Glomerular visceral epithelial cell (primary cell): ENCODE measurements around the gene SV2C.

ENCODE experiments used
- DNase-seq: peaks from one replicate; pipeline ENCODE4 v3.0.0-alpha.2; 2016; ENCODE audit errors: extremely low spot score

The SV2C gene

GRCh38 chr5:76251656-76252055 lies 168.5 kb downstream of the SV2C start:
- DNase-seq: no peak

GRCh38 chr5:76252437-76252836 lies 169.3 kb downstream of the SV2C start:
- DNase-seq: no peak

DNA sequence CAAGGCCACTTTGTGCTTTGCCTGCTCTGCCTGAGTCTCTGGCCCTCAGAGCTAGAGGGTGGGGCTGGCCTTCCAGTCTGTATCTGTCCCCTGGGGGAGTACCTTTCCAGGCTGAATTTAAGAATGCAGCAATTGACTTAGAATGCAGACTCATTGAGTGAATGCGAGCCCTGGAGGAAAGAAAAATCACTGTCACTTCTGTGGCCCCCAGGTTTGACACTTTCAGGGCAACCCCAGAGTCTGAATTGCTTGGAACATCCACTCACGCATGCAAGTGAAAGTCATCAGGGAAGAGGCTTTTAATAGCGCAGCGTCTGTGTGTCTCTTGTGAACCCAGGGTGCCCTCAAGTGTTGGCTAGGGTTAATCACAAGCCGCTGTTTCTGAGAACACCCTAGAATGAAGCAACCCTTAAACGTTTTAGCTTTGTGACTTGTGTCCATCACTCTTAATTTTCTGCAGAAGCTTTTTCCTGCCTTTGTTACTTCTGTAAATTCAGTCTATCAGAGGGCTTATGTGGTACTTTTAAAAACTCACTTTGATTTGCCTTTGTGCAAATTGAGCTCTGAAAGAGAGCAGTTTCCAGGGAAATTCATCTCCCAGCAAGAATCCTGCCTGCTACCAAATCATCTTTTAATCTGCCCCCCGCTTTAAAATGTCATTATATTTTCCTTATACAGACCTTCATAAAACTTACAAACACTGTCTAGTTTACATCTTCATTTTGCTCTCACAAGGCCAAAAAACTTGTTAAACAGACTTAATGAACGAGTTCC lies 173.1 kb downstream of the SV2C start:
- peak; percentile 61 for DNase-seq

- DNase-seq: no peak
Measured at GRCh38 chr5:76257225-76257833, 174.1 kb downstream of the SV2C start.

DNA sequence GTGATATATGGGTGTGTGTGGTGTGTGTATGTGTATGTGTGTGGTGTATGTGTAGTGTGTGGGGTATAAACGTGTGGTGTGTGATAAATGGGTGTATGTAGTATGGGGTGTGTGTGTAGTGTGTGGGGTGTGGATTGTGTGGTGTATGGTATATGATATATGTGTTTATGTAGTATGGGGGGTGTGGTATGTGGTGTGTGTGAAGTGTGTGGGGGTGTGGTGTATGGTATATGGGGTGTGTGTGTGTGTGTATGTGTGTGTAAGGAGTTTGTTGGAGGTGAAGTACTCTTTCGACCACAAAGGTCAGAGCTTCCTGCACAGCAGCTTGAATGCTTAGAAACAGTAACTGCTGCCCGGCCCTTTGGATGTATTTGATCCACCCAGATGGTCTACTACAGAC lies 174.7 kb downstream of the SV2C start:
- DNase-seq: no peak

DNA sequence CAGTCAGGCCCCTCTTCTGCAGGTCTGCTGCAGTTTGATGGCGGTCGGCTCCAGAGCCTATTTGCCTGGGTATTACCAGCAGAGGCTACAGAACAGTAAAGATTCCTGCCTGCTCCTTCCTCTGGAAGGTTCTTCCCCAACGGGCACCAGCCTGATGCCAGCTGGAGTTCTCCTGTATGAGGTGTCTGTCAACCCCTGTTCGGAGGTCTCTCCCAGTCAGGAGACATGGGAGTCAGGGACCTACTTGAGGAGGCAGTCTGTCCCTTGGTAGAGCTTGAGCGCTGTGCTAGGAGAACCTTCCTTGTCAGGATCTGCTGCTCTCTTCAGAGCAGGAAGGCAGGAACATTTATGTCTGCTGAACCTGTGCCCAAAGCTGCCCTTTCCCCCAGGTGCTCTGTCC lies 181.5 kb downstream of the SV2C start:
- no peak for DNase-seq

GRCh38 chr5:76269259-76269931 lies 186.2 kb downstream of the SV2C start:
- DNase-seq: no peak

- peak; percentile 5 for DNase-seq
Measured at GRCh38 chr5:76269932-76270610, 186.9 kb downstream of the SV2C start.

DNA sequence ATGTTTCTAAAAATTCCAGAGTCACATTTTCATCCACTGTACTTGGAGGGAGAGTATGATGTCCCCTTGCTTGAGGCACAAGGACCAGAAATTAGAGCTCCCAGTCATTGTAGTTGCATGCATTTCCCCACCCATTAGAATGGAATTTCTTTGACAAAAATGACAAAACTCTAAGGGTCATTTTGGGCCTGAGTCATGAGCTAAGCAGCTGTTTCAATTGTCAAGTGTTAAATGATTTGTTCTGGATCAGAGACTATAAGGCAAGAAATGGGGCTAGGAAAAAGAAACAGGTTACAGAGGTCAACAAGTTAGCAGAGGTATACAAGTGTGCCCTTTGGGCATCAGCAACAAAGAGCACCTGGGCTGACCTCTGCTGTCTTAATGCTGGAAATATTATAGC lies 188.7 kb downstream of the SV2C start:
- no peak for DNase-seq

- DNase-seq: no peak
Measured at GRCh38 chr5:76273206-76273885, 190.2 kb downstream of the SV2C start.

- DNase-seq: no peak
Measured at GRCh38 chr5:76274571-76274970, 191.4 kb downstream of the SV2C start.

DNA sequence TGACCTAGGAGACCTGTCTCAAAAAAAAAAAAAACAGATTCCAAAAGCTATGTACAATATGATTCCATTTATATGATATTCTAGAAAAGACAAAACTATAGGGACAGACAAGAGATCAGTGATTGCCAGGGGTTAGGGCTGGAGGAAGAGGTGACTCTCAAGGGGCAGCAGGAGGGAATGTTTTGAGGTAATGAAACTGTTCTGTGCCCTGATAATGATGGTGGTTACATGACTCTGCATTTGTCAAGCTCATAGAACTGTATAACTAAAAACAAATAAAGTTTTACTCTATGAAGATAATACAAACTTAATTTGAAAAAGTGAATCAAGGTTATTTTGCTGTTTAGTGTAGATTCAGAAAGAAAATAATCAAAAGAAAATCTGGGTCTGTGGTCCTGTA lies 194.6 kb downstream of the SV2C start:
- DNase-seq: no peak

DNA sequence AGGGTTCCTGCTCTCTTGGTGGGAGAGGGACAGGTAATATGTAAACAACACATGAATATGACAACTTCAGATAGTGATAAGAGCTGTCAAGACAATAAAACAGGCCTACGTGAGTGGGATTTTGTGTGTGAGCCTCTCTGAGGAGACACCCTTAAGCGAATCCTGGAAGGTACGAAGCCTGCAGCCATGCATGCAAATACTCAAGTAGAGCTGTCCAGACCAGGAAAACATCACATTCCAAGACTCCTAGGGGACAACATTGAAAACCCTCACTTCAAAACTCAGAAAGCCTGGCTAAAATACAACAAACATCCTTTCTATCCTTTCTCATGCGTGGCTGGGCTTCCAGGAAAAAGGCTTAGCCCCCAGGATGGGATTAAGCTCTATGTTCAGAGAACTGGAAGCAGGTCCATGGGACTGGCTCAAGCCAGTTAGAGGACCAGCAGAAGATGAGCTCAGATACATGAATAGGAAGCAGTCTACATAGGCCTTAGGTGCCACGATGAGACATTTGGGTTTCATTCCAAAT lies 195.1 kb downstream of the SV2C start:
- DNase-seq: no peak

DNA sequence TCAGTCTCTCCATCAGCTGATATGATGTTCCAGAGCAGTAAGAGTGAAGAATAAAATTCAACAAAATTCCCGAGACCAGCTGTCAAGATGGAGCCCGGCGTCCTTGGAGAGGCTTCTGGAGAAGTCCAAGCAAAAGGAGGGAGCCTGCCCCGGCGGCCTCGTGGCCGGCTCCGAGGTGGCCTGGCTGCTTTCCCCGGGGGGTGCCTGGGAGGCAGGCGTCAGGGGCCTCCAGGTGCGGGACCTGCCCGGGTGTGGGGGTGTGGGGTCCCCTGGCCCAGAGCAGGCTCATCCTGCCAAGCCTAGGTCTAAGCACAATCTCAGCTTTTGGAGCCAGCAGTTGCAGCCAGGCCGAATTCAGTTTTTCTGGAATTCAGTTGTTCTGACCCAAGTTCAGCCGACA lies 197.3 kb downstream of the SV2C start:
- no peak for DNase-seq

DNA sequence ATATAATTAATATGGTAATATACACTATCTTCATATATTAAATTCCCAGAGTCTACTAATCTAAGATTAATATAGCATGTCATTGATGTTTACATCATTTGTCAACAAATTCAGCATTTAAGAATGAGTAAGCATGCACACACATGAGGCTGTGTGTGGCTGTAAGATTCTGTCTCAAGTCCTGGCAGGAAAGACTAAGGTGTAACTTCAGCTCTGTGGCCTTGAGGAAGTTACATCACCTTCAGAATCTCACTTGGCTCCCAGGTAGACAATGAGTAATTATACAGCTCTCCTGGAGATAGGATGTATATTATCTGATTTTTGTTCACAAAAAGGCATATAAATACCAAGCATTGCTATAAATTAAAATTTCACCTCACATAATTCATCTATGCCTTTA lies 200.5 kb downstream of the SV2C start:
- no peak for DNase-seq

GRCh38 chr5:76289692-76290091 lies 206.5 kb downstream of the SV2C start:
- DNase-seq: no peak

- DNase-seq: no peak
Measured at GRCh38 chr5:76290321-76290757, 207.2 kb downstream of the SV2C start.

GRCh38 chr5:76291305-76292077 lies 208.3 kb downstream of the SV2C start:
- DNase-seq: no peak

DNA sequence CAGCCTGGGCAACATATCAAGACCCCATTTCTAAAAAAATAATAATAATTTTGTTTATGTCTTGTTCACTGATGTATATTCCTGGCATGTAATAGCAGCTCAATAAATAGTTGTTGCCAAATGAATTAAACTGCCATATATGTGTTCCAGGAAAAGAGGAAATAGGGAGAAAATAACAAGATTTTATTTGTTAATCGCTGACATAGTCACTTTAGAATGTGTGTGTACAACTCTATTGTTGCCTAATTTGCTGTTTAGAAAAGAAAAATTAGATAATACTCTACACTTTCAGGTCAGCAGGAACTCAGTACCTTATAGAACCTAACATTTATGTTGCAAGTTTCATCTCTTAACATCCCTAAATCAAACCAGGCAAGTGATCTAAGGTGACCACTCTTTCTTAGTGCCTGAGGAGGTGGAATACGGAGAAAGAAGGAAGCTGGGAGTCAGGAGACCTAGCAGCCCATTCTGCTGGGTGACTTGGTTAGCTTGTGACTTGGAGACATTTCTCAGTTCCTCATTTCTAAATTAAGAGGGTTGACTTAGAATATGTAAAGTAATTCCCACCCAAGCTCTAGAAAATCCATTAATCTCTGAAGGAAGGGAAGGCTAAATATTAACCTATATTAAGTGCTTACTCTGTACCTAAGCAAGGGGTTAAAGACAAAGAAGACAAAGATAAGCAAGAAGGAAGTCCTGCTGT lies 209.6 kb downstream of the SV2C start:
- DNase-seq: no peak

- no peak for DNase-seq
Measured at GRCh38 chr5:76294573-76294972, 211.4 kb downstream of the SV2C start.
